ENCODE data around the gene RAB8A.
"Not testable (repeated sequence)": the region's sequence is repeated elsewhere in the genome, so short reads cannot be mapped to it uniquely, and the experiment has no call there.

RAB8A gene

DNA sequence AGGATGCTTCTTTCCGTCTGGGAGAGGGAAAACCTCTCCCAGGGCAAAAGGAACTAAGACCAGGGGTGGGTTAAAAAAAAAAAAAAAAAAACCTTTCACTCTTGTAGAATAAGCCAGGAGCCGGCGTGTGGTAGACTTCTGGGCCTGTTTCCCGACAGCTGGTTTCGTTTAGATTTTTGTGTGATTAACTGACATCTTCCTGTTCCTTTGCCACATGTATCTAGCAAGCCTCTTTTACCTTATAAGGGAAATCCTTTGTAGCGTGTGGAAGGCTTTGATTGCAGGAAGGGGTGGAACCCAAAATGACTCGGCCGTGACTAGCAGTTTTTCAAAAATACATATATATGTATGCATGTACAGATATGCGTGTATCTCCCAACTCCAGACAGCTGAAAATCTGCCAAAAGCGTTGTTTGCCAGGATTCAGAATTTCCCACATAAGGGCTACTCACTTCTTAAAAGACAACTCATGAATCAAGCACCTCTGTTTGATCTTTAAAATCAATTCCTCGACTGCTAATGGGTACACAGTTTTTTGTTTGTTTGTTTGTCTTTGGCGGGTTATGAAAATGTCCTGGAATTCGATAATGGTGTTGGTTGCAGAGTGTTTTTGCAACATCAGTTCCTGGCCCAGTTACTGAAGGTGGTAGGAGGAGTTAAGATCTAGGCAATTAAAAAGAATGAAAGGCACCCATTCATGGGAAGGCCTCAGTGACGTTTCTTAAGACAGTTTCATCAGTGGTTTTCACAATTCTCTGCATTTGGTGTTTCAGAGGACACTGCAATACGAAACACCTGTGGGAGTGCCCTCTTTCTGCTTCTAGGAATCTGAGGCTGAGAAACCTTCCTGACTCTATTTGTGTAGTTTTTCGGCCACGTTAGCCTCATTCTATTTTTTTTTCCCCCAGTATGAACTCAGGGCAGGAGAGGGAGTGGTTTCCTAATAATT, 32.7 kb upstream of the RAB8A start:
- 33 to 38% methylated on average over 15 to 17 of the region's 17 CpGs for WGBS, 2 experiments
- Histone ChIP-seq H3K9me3 (ENCODE audit: control insufficient read depth, low read length) (no peaks in the 10 kb centered on the region), H3K4me1 (ENCODE audit: control insufficient read depth, insufficient read depth, low read length) (peaks cover 12% of the 10 kb centered on the region), H3K27ac (ENCODE audit: insufficient read depth, low read depth, low read length, poor library complexity, severe bottlenecking) (peak overlapping the region; percentile 98), H3K27me3 (ENCODE audit: control insufficient read depth, insufficient read depth, low read length, poor library complexity, severe bottlenecking) (no peaks in the 10 kb centered on the region), H3K36me3 (ENCODE audit: control insufficient read depth, insufficient read depth, low read length) (peaks cover 9% of the 10 kb centered on the region), H3K4me3 (ENCODE audit: insufficient read depth, low read depth, low read length) (peak overlapping the region; percentile 96)

- H3K36me3 ChIP-seq (ENCODE audit: control insufficient read depth, insufficient read depth, low read length), result peaks cover 38% of the 10 kb centered on the region
- H3K4me1 ChIP-seq (ENCODE audit: control insufficient read depth, insufficient read depth, low read length), result peaks cover 10% of the 10 kb centered on the region
- H3K27me3 ChIP-seq (ENCODE audit: control insufficient read depth, insufficient read depth, low read length, poor library complexity, severe bottlenecking), result no peaks in the 10 kb centered on the region
- no peaks in the 10 kb centered on the region for H3K9me3 ChIP-seq (ENCODE audit: control insufficient read depth, low read length)
- no peak overlapping the region for H3K27ac ChIP-seq (ENCODE audit: insufficient read depth, low read depth, low read length, poor library complexity, severe bottlenecking)
- no peak overlapping the region for H3K4me3 ChIP-seq (ENCODE audit: insufficient read depth, low read depth, low read length)
- WGBS, 2 experiments, result 93 to 95% methylated on average over 11 of the region's 11 CpGs
Observed at GRCh38 chr19:16084067-16084685, 27.5 kb upstream of the RAB8A start.

GRCh38 chr19:16085115-16085514, 26.6 kb upstream of the RAB8A start:
- H3K36me3 ChIP-seq (ENCODE audit: control insufficient read depth, insufficient read depth, low read length), result peaks cover 45% of the 10 kb centered on the region
- no peak overlapping the region for H3K4me3 ChIP-seq (ENCODE audit: insufficient read depth, low read depth, low read length)
- no peaks in the 10 kb centered on the region for H3K27me3 ChIP-seq (ENCODE audit: control insufficient read depth, insufficient read depth, low read length, poor library complexity, severe bottlenecking)
- H3K27ac ChIP-seq (ENCODE audit: insufficient read depth, low read depth, low read length, poor library complexity, severe bottlenecking), result no peak overlapping the region
- 94 to 96% methylated on average over 6 of the region's 6 CpGs for WGBS, 2 experiments
- H3K9me3 ChIP-seq (ENCODE audit: control insufficient read depth, low read length), result no peaks in the 10 kb centered on the region
- peaks cover 3% of the 10 kb centered on the region for H3K4me1 ChIP-seq (ENCODE audit: control insufficient read depth, insufficient read depth, low read length)

DNA sequence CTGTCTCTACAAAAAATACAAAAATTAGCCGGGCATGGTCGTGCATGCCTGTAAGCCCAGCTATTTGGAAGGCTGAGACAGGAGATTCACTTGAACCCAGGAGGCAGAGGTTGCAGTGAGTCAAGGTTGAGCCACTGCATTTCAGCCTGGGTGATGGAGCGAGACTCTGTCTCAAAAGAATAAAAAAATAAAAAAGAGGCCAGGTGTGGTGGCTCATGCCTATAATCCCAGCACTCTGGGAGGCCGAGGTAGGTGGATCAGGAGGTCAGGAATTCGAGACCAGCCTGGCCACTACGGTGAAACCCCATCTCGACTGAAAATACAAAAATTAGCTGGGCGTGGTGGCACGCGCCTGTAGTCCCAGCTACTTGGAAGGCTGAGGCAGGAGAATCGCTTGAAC, 24.3 kb upstream of the RAB8A start:
- H3K36me3 ChIP-seq (ENCODE audit: control insufficient read depth, insufficient read depth, low read length), result peaks cover 65% of the 10 kb centered on the region
- H3K4me3 ChIP-seq (ENCODE audit: insufficient read depth, low read depth, low read length); H3K27ac ChIP-seq (ENCODE audit: insufficient read depth, low read depth, low read length, poor library complexity, severe bottlenecking); H3K9me3 ChIP-seq (ENCODE audit: control insufficient read depth, low read length); H3K4me1 ChIP-seq (ENCODE audit: control insufficient read depth, insufficient read depth, low read length); H3K27me3 ChIP-seq (ENCODE audit: control insufficient read depth, insufficient read depth, low read length, poor library complexity, severe bottlenecking): not testable (repeated sequence)
- WGBS, 2 experiments, result 94 to 96% methylated on average over 11 of the region's 11 CpGs

DNA sequence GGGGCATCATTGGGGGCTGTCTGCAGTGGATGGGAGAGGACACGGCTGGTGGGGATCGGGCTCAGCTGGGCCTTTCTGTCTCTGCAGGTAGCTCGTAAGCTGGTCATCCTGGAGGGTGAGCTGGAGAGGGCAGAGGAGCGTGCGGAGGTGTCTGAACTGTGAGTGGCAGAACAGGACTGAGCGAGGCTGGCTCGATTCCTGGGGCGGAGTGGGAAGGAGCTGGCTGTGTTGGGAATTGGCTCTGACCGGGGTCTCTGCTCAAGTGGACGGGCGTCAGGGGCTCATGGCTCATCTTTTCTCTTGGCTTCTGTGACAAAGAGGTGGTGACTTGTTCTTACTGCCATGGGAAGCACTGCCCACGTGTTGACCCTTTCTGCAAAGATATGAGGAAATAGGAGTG, 23.7 kb upstream of the RAB8A start:
- WGBS, 2 experiments, result 96 to 97% methylated on average over 12 of the region's 12 CpGs
- no peaks in the 10 kb centered on the region for H3K4me1 ChIP-seq (ENCODE audit: control insufficient read depth, insufficient read depth, low read length)
- H3K36me3 ChIP-seq (ENCODE audit: control insufficient read depth, insufficient read depth, low read length), result peaks cover 65% of the 10 kb centered on the region
- H3K4me3 ChIP-seq (ENCODE audit: insufficient read depth, low read depth, low read length), result no peak overlapping the region
- H3K27ac ChIP-seq (ENCODE audit: insufficient read depth, low read depth, low read length, poor library complexity, severe bottlenecking), result no peak overlapping the region
- H3K27me3 ChIP-seq (ENCODE audit: control insufficient read depth, insufficient read depth, low read length, poor library complexity, severe bottlenecking), result no peaks in the 10 kb centered on the region
- no peaks in the 10 kb centered on the region for H3K9me3 ChIP-seq (ENCODE audit: control insufficient read depth, low read length)

DNA sequence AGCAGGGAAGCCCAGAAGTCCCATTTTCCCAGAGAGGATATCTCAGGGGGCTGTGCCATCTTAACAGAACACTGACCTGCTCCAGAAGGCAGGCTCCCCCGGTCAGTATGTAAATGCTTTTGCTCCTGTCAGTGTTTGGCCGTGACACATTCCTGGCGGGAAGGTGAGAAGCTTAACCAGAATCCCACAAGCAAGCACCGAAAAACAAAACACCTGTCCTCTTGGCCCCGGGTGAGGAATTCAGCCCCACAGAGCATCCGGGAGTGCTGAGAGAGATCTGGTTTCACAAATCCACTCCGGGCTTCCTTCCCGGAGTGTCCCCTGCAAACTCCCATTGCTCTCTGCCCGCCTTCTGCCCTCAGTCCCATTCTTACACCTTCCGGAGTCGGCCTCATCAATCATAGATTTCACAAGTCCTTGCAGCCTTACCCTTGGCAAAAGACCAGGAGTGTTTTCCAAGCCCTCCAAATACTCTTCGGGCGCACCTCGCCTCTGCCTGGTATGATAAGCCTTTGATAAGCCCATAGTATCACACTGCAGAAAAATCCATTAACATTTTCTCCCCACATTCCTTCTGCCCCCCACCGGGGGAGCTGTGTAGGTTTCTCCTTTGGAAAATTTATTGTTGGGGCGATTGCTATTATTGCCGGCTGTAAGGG, 23.2 kb upstream of the RAB8A start:
- H3K27me3 ChIP-seq (ENCODE audit: control insufficient read depth, insufficient read depth, low read length, poor library complexity, severe bottlenecking), result no peaks in the 10 kb centered on the region
- no peak overlapping the region for H3K27ac ChIP-seq (ENCODE audit: insufficient read depth, low read depth, low read length, poor library complexity, severe bottlenecking)
- H3K4me3 ChIP-seq (ENCODE audit: insufficient read depth, low read depth, low read length), result no peak overlapping the region
- no peaks in the 10 kb centered on the region for H3K4me1 ChIP-seq (ENCODE audit: control insufficient read depth, insufficient read depth, low read length)
- 96% methylated on average over 17 of the region's 17 CpGs for WGBS, 2 experiments
- H3K36me3 ChIP-seq (ENCODE audit: control insufficient read depth, insufficient read depth, low read length), result peaks cover 66% of the 10 kb centered on the region
- H3K9me3 ChIP-seq (ENCODE audit: control insufficient read depth, low read length), result no peaks in the 10 kb centered on the region

DNA sequence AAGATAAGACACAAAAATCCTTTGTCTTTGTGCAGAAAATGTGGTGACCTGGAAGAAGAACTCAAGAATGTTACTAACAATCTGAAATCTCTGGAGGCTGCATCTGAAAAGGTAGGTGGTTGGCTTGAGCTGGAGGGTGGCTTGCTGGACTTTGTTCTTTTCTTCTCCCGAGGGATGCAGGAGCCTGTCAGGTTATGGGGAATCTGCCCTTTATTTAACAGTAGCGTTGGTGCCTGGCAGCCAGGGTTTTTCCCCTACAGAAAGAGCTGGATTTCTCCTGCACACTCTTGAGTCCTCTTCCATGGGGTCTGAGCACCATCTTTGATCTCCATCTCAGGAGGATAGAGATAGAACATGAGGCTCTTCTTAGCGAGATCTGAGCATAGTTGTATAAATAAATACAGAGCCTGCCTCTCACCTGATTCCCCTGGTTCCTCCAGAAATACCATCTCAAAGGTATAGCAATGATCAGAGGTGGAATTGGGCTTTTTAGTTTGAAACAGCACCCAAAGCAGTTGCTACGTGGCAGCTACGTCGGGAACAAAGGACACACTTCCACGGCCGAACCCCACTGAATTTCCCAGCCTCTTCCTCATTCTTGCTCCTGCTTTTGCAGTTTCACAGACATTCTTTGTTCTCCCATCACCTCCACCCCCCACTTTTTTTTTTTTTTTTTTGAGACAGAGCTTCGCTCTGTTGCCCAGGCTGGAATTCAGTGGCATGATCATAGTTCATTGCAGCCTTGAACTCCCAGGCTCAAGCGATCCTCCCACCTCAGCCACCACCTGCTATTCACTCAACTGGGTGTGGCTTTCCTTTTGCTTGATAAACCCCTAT, 22.5 kb upstream of the RAB8A start:
- H3K9me3 ChIP-seq (ENCODE audit: control insufficient read depth, low read length), result no peaks in the 10 kb centered on the region
- H3K36me3 ChIP-seq (ENCODE audit: control insufficient read depth, insufficient read depth, low read length), result peaks cover 71% of the 10 kb centered on the region
- WGBS, 2 experiments, result 90% methylated on average over 10 of the region's 10 CpGs
- no peaks in the 10 kb centered on the region for H3K4me1 ChIP-seq (ENCODE audit: control insufficient read depth, insufficient read depth, low read length)
- H3K4me3 ChIP-seq (ENCODE audit: insufficient read depth, low read depth, low read length), result no peak overlapping the region
- no peaks in the 10 kb centered on the region for H3K27me3 ChIP-seq (ENCODE audit: control insufficient read depth, insufficient read depth, low read length, poor library complexity, severe bottlenecking)
- H3K27ac ChIP-seq (ENCODE audit: insufficient read depth, low read depth, low read length, poor library complexity, severe bottlenecking), result no peak overlapping the region

- H3K36me3 ChIP-seq (ENCODE audit: control insufficient read depth, insufficient read depth, low read length), result peaks cover 77% of the 10 kb centered on the region
- WGBS, 2 experiments, result 96% methylated on average over 13 of the region's 13 CpGs
Observed at GRCh38 chr19:16091546-16092475, 19.9 kb upstream of the RAB8A start.

More at GRCh38 chr19:16091546-16092475, 19.9 kb upstream of the RAB8A start:
- Histone ChIP-seq H3K4me1 (ENCODE audit: control insufficient read depth, insufficient read depth, low read length) (no peaks in the 10 kb centered on the region), H3K27ac (ENCODE audit: insufficient read depth, low read depth, low read length, poor library complexity, severe bottlenecking) (no peak overlapping the region), H3K9me3 (ENCODE audit: control insufficient read depth, low read length) (no peaks in the 10 kb centered on the region), H3K4me3 (ENCODE audit: insufficient read depth, low read depth, low read length) (no peak overlapping the region), H3K27me3 (ENCODE audit: control insufficient read depth, insufficient read depth, low read length, poor library complexity, severe bottlenecking) (no peaks in the 10 kb centered on the region)
